Measurements from ENCODE around the gene ATXN3L.

Gene ATXN3L

DNA sequence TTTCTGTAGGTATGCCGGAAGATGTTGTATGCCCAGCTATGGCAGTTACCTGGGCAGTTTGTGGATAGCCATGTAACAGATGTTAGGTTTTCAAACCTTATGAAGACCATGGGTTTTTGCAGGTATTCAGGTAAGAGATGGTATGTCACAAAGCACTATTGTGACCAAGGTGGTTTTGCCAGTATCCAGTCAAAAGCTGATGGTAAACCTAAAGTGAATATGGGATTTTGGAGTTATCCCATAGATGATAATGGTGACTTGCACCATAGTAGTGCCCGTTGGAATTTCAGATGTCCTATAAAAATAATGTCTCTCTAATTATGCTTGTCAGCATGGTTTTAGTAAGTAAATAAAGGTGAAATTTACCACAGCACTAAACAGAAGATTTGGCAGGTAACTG lies at the start of gene ATXN3L:
ATXN3L (minus strand) TSS at position 101 of the 400 bp plus-strand sequence. CDS start 119 bp downstream, outside the sequence.
- DNase-seq, result no peak

DNA sequence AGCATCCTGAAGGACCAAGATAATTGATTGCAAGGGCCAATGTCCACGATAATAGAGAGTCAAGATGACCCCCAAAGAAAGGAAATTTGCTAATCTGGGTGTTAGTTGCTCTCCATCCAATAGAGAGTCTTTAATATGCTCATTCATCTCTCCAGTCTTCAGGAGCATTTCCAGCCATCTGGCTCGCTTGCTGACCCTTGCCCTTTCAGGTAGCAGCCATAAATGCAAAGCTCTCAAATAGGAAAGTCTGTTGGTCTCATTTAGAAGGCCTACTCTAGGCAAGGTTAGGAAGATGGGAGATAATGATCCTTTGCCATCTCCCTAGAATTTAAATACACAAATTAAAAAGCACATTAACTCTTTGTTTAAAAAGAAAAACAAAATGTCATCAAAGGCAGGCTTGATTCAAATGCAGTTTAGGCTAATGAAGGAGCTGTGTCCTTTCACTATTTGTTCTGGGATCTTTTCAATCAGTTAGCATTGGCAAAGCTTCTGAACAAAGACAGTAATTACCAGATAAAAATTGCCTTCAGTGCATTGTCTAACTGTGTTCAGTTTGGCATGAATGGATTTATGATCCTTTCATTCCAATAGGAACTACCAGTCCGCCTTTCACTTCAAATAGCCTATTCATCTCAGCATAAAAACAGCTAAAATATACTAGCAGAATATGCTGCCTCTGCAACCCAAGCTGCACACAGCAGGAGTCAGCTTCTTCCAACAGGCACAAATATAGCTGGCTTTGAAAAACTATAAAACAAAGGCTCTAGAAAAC lies 49.6 kb upstream of the ATXN3L start:
- DNase-seq, result peak; percentile 74

DNA sequence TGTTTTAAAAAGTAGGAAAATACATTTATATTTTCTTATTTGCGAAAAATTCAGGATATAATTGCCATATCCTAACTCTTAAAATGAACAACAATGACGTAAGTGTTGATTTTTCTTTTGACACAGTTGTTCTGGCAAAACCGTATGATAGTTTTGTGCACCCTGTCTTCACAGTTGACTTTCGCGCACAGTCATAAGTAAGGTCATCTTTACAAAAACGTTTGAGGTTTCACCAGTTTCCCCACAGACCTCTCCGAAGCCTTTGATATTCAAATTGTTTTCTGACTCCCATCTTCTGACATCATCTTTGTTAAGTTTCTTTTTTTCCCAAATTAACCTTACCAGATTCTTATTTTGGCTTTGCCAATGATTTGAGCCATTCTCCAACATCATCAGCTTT lies 48.1 kb upstream of the ATXN3L start:
- DNase-seq, result no peak

DNA sequence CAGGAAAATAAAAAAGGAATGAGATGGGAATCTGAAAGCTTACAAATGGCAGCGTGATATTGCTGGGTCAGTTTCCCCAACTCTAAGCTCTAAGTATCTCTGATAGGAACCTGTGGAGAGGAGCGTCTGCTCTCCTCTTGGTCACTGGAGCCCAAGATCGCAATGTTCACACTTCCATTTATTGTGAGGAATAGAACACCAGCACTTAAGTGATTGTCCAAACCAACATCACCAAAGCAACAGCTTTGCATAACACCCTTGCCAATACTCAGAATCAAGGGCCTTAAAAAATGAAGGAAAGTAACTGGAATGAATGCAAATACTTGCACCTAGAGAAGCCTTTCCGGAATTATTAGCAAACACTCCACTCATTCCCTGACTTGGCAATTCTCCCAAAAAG lies 46.8 kb upstream of the ATXN3L start:
- no peak for DNase-seq

DNA sequence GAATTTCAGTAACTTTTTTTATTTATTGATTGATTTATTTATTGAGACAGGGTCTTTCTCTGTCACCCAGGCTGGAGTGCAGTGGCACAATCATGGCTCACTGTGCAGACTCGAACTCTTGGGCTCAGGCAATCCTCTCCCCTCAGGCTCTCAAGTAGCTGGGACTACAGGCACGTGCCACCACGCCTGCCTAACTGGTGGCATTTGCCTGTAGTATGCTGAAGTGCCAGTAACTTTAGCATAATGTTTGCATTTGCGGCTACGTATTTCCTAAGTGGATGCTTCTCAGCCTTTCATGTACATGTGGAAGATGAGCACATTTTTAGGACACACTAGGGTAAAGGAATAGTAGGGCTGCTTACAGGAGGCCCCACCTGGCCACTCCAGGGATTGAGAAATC lies 45.3 kb upstream of the ATXN3L start:
- no peak for DNase-seq

DNA sequence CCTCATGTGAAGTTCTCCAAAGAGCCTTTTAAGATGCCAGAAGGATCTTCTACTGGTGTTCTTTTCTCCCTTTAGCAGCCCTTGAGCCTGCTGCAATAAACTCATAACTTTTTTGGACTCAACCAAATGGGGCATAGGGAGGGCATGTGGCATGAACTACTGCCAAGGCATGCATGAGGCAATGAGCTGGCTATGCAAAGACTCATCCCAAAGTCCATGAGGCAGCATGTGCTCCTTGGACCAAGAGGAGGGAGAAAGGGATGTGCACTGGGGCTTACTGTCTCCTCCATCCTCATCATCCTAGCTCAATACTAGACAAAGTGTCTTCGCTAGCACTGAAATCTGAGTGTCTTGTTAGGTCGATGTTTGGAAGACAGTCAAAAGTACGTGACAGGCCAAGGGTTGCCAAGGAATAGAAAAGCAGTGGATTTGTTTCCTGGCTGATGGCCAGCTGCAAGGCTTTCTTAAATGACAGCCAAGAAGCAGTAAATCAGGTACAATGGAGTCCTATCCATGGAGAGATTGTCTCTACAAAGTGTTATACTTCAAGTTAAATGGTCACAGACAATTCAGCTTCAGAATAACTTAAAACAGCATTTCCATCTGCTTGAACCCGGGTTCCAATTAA lies 44.5 kb upstream of the ATXN3L start:
- DNase-seq, result no peak

DNA sequence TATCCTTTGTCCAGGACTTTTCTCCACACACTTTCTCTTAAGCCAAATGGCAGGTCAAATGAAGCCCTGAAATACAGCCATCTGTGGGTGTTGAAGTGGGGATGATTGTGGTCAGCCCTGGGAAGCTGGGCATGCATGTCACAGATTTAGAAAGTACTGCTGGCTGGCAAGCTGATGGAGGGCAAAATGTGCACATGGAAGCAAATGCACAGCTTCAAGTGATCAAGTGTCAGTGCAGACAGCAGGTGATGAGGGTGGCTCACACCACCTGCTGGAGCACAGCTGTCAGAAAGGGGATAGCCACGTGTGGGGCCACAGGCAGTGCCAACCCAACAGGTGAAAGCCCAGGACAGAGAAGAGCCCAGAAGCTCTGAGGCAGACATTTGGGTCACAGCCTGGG lies 40.3 kb upstream of the ATXN3L start:
- DNase-seq, result no peak

DNA sequence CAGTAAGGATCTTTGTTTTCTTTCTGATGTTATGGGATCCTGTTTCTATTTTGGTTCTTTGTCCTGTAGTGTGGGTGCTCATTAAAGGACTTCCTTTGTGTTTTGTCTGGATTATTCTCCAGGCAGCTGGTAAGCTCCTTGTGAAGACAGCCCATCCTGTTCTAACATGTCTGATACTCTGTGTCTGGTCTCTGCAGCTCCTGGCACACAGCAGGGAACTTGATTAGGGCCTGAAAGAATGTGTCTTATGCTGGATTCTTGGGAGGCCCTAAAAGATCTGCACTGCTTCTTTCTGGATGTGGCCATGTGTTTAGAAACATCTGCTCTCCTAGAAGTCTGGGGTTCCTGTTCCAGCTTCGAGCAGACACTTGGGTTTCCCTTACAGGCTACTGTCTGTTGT lies 38.1 kb upstream of the ATXN3L start:
- no peak for DNase-seq

DNA sequence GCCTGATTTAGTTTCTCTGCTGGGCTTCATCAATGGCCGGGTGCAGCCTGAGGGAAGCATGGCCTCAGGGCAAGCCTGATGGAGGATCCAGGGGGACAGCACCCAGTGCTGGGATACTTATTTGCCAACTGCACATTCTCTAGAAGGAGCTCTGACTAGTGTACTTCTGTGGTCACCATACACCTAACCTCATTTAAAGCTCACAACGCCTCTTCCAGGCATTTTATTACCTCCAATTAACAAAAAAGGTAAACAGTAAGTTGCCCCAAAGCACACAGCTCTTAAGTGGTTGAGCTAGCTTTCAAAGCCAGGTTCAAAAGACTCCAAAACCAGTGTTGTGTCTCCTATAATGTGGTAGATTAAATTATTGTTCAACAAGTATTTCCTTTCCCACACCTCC lies 26.8 kb upstream of the ATXN3L start:
- no peak for DNase-seq

DNA sequence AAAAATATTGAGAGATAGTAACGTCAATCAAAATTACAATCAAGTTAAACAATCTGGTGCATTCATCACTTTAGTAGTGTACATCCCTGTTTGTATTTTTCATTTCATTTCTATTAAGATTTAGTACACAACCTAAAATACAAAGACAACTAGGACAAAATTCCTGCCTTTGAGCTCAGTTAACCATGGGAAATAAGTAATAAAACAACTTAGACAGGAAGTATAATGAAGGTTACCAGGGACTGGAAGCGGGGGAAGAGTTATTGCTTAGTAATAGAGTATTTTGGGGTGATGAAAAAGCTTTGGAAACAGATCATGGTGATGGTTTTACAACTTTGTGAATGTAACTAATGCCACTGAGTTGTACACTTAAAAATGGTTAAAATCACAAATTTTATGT lies 25.6 kb upstream of the ATXN3L start:
- DNase-seq, result no peak

DNA sequence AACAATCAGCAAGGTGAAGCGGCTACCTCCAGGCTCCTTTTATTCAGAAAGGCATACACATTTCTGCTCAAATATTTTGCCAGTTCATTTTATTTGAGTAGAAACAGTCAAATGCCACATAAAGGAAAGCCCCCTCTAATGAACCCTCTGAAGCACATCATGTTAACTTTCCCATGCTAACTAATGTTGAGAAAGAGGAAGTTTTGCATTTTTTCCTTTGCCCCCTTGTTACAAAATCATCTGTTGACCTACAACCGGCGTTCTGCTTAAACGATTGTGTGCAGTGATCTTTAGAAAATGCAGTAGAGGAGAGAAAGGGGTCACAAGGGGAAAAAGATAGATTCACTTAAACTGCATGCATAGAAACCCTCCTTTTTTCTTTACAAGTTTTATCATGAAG lies 25.2 kb upstream of the ATXN3L start:
- DNase-seq, result no peak

DNA sequence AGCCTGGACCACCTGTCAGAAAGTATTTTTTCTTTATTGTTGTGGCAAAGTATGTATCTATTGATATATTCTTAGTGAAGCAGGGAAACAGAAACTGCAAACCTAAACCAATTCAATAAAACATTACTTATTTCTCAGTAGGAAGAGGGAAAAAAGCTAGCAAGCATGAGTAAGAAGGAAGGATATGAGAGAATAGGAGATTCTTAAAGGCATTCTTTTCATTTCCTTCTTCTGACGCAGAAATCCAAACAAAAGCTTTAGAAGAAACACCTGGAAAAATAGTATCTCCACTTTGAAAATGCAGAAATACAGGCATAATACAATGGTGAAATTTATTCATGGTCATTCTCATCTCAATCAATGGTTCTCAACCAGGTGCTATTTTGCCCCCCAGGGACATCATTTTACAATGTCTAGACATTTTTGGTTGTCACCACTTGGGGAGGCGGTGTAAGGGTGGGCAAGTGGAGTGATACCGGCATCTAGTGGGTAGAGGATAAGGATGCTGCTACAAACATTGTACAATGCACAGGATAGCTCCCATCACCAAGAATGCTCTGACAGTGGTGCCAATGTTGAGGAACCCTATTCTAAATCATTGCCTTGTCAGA lies 21.7 kb upstream of the ATXN3L start:
- no peak for DNase-seq

DNA sequence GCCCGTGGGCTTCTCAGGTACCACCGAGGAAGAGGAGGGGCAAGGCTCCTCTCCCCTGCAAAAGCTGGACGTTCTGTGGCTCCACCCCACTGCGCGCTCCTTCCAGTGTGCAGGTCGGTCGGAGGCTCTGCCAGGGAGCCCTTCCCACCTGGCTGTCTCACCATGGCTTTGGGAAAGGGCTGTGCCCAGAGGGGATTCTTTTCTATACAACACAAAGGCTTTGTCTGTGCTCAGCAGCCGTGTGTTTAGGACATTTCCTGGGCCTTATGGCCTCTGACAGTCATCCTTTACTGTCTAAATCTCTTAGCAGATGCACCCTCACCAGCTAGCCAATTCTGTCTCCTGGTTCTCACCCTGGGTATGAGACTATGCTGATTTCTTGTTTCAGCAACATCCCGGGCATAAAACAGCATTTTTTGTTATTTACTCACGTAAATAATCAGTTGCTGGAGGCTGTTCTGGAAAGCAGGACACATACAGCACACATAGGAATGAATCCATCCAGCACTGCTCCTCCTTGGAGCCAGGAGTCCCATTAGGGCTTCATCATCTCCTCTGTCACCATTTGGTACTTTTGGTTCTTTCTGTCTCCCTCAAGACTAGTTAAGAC lies 20.4 kb upstream of the ATXN3L start:
- no peak for DNase-seq

DNA sequence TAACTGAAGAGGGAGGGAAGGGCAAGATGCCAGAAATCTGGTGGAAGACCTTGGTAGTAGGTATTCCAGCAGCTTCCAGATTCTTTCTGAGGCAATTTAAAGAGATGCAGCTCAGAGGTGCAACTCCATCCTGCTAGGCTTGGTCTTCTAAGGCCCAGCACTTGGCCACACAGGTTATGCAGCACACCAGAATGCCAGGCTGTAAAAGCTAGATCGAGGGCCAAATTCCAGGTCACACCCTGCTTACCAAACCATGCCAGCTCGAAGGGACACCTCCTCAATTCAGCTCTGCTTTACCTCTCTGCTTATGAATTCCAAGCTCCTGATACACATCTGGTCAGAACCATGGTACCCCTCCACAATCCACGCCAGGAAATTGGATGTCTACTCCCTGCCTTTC lies 19.8 kb upstream of the ATXN3L start:
- no peak for DNase-seq

DNA sequence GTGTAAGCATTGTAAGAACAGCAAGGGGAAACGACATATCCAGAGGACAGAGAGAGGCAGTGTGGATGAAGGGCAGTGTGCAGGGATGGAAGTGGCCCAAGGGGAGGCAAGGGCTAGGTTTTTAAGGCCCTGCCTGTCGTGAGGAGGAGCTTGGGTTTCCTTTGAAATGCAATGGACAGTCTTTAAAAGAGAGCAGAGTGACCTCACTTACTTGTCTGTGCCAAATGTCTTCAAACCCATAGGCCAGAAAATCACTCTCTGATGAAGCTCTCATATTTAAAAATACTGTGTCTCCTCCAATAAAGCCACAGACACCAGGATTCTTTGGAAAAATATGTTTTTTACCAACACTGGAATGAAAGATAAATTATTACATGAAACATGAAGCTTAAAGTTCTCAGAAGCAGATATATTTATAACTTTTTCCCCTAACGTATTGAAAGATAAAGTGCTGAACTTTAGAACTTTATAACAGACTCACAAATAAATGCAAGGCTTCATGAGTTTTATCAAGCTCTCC lies 19.2 kb upstream of the ATXN3L start:
- no peak for DNase-seq

DNA sequence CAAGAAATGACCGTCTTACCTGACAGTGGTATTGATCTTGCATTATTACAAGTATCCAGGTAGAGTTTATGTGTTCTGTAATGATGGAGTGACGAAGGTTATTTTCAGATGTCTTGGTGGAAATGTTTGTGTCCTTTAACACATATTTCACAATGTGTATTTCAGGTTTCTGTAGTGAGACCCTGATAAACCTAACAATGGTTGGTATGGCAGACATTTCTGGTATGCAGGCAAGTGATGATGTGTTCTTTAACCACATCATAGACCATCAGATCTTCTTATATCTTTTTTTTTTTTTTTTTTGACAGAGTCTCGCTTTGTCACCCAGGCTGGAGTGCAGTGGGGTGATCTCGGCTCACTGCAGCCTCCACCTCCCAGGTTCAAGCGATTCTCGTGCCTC lies 14.6 kb upstream of the ATXN3L start:
- DNase-seq, result no peak

DNA sequence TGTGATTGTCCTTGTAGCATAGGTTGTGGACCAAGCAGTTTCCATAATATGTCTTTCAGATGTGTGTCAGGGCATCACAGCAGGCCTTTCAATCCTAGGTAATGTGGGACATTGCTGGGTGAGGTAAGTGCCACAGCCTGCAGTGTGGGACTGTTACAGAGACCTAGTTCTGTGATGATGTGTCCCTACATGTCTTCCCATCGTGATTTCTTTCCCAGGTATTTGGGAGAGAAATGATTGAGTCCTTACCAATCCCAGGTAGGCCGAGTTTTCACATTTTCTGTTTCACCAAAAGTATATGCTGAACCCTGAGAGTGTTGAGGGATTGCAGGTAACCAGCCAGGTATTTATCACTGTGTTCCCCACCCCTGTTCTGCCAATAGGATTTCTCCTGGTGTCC lies 10.6 kb upstream of the ATXN3L start:
- DNase-seq, result no peak

DNA sequence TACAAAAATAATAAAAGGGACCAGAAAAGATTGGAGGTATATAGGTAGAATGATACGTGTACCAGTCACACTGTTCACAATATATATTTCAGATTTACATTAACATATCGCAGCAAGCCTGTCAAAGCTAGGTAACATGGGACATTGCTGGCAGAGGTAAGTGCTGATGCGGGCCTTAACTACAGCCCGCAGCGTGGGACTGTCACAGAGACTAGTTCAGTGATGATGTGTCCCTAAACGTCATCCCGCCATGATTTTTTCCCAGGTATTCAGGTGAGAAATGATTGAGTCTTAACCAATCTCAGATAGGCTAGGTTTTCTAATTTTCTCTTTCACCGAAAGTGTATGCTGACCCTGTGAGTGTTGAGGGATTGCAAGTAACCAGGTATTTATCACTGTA lies 7.8 kb upstream of the ATXN3L start:
- no peak for DNase-seq

DNA sequence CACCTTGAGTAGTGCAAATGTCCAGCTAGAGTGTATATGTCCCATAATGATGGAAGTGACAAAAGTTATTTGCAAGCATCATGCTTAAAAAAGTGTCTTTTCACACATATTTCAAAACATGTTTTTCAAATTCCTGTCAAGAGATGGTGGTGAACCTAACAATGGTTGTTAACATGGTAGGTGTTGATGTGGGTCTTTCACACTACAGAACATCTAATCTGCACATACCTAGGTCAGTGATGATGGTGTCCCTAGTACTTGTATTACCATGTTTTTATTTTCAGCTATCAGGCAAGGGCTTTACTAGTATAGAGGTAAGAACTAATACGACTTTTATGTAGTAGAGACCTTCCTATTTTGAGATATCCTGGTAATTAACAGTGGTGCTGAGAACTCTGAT lies 3.4 kb upstream of the ATXN3L start:
- no peak for DNase-seq

DNA sequence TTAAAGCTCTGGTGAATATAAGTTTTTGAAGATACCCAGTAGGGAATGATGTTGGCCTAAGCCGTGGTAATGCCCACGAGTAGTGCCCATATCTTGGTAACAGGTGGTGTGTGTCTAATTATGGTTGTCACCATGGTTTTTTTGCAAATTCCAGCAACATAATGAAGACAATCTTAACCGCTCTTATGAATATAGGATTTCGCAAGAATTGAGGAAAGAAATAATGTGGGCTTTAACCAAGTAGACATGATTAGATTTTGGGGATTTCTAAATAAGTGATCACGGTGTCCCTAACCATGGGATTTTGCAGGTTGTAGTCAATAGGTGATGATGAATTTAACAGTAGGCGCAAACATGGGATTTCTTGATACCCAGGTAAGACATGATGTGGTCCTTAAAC lies 2.5 kb downstream of the ATXN3L start:
- no peak for DNase-seq

DNA sequence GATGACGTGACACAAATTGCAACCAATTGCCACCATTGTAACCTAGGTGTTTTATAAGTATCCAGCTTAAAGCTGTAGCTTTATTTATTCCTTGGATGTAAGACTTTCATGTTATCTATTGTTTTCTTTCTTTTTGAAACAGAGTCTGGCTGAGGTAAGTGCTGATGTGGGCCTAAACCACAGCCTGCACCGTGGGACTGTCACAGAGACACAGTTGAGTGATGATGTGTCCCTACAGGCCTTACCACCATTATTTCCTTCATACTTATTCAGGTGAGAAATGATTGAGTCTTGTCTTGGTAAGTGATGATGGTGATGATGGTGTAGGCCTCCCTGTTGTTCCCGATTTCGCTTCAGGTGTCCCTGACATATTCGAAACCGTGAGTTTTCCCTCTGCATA lies 8.3 kb downstream of the ATXN3L start:
- no peak for DNase-seq

DNA sequence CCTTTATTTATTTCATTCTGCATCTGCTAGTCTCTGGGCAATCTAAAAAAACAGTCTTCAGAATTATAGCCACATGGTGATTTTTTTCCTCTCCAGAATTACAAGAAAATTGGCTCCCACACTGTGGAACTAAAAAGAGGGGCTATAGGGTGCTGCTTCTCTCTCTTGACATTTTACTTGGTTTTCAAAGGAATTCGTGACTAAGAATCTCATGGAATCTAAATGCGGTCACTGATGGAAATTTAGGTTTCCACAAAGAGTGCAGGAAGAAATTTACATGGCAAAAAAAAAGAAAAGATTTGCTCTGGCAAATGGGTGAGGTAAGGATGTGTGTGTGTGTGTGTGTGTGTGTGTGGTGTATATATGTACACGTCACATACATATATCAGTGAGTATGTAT lies 10.2 kb downstream of the ATXN3L start:
- no peak for DNase-seq

DNA sequence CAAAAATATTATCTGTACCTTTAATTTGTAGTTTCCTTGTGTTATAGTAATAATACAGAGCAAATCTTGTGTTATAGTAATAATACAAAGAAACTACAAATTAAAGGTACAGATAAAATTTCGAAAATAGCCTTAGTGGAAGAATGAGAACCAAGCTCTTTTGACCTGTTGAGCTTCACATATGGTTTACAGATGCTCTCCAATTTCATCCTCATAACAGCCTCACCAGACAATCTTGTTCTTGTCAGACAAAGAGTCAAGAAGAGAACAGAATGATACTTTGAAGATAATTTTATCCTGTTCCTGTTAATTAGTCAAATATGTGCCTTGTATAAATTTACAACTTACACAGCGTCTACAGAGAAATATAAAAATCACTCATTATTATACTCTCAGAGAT lies 12.8 kb downstream of the ATXN3L start:
- DNase-seq, result no peak

DNA sequence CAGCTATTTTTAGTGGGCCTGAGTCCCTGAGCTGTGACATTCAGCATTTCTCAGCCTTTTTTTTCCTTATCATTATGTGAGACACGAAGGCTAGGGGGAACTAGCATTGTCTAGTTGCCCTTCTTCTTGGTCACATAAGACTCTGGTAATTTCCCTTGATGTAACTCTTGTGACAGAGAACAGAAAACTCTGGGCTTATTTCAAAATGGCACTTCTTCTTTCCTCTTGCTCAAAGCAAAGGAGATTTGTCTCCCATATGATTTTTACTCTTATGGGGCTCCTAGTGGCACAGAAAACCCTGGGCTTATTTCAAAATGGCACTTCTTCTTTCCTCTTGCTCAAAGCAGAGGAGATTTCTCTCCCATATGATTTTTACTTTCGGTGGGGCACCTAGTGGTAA lies 14.7 kb downstream of the ATXN3L start:
- DNase-seq, result no peak

Measured in NCI-H2081 treated with DMSO at 0.1 percent for 48 hours (cell line).